Neural progenitor cell (in vitro differentiated cells): ENCODE results near the gene CTNNAL1.

Experiments used
- EZH2 ChIP-seq: fragments of 200-600 bp; sonication (generic); IDR thresholded peaks from 2 replicates; pipeline ENCODE4 v1.6.1; 2017; ENCODE audit warnings: antibody characterized with exemption, mild to moderate bottlenecking, moderate library complexity
- TF ChIP-seq, protein P1 (sequence below): fragments of 200-600 bp; sonication (generic); IDR thresholded peaks from 2 replicates; pipeline ENCODE4 v1.5.1; 2017; ENCODE audit warnings: antibody characterized with exemption, mild to moderate bottlenecking

DNA sequence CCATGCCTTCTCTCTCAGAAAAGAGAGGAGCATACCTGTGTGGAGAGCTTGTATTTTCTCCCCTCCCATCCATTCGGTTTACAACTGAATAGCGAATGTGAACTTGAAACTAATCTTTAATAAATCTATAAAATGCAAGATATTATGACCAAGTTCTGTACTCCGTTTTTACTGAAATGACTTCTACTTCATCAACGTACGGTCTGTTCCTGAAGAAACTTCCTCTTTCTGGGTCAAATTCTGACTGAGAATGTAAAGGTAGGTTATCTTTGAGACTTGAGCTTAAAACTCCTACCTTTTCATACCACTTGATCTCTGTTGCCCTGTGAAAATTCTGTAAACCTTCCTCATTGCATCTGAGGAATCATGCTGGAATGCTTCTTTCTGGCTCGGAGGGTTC is 4.2 kb upstream of the CTNNAL1 start:
- TF ChIP-seq, protein P1, sequence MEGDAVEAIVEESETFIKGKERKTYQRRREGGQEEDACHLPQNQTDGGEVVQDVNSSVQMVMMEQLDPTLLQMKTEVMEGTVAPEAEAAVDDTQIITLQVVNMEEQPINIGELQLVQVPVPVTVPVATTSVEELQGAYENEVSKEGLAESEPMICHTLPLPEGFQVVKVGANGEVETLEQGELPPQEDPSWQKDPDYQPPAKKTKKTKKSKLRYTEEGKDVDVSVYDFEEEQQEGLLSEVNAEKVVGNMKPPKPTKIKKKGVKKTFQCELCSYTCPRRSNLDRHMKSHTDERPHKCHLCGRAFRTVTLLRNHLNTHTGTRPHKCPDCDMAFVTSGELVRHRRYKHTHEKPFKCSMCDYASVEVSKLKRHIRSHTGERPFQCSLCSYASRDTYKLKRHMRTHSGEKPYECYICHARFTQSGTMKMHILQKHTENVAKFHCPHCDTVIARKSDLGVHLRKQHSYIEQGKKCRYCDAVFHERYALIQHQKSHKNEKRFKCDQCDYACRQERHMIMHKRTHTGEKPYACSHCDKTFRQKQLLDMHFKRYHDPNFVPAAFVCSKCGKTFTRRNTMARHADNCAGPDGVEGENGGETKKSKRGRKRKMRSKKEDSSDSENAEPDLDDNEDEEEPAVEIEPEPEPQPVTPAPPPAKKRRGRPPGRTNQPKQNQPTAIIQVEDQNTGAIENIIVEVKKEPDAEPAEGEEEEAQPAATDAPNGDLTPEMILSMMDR: no peak
- TF ChIP-seq EZH2: no peak
